Astrocyte (in vitro differentiated cells and primary cell): ENCODE results near the gene CTDP1. TPM values are rescaled to one million over a fixed set of nuclear protein-coding genes. Genes with fewer than 3 reads are reported as not detected.
"Not testable (repeated sequence)": the region's sequence is repeated elsewhere in the genome, so short reads cannot be mapped to it uniquely, and the experiment has no call there.

ENCODE experiments used
- DNase-seq: peaks from one replicate; pipeline ENCODE4 v3.0.0-alpha.2; 2010; ENCODE audit warnings: low read depth
- FAIRE-seq: peaks from 2 replicates; lab custom pipeline; 2011; peaks lifted over from hg19 to GRCh38; lab: Jason Lieb, UNC
- H2AFZ ChIP-seq: 2 replicates; pipeline ENCODE4 v1.6.0; 2012; ENCODE audit warnings: low read depth, low read length, inconsistent platforms
- H3K27ac ChIP-seq: 2 replicates; pipeline ENCODE4 v1.5.1; 2011; ENCODE audit warnings: low read depth, low read length, inconsistent platforms
- H3K27me3 ChIP-seq: 2 replicates; pipeline ENCODE4 v1.6.0; 2011; ENCODE audit warnings: low read length, inconsistent platforms; ENCODE audit not compliant: insufficient read depth
- H3K36me3 ChIP-seq: 2 replicates; pipeline ENCODE4 v1.5.1; 2011; ENCODE audit warnings: low read length, inconsistent platforms; ENCODE audit not compliant: insufficient read depth
- H3K4me1 ChIP-seq: 2 replicates; pipeline ENCODE4 v1.5.1; 2011; ENCODE audit warnings: low read length, inconsistent platforms; ENCODE audit not compliant: insufficient read depth
- H3K4me2 ChIP-seq: 2 replicates; pipeline ENCODE4 v1.6.0; 2012; ENCODE audit warnings: low read length, inconsistent platforms
- H3K4me3 ChIP-seq: 2 replicates; pipeline ENCODE4 v1.5.1; 2011; ENCODE audit warnings: low read depth, mild to moderate bottlenecking, low read length, inconsistent platforms; ENCODE audit not compliant: insufficient read depth
- H3K79me2 ChIP-seq: 2 replicates; pipeline ENCODE4 v1.6.0; 2012; ENCODE audit warnings: mild to moderate bottlenecking, low read length, inconsistent platforms; ENCODE audit not compliant: insufficient read depth
- H3K9ac ChIP-seq: 2 replicates; pipeline ENCODE4 v1.6.0; 2012; ENCODE audit warnings: mild to moderate bottlenecking, low read length, inconsistent platforms
- H3K9me3 ChIP-seq: 2 replicates; pipeline ENCODE4 v1.5.1; 2012; ENCODE audit warnings: low read depth, mild to moderate bottlenecking, low read length, inconsistent platforms; ENCODE audit not compliant: insufficient read depth
- H4K20me1 ChIP-seq: 2 replicates; pipeline ENCODE4 v1.6.0; 2012; ENCODE audit warnings: low read length, inconsistent platforms; ENCODE audit not compliant: insufficient read depth
- H3K27ac Mint-ChIP-seq: one replicate; pipeline ENCODE4 v1.8.0; 2021; ENCODE audit warnings: mild to moderate bottlenecking, mixed read lengths; ENCODE audit not compliant: unreplicated experiment
- H3K27me3 Mint-ChIP-seq: one replicate; pipeline ENCODE4 v1.8.0; 2021; ENCODE audit warnings: low read depth, mixed read lengths; ENCODE audit not compliant: unreplicated experiment
- H3K36me3 Mint-ChIP-seq: one replicate; pipeline ENCODE4 v1.8.0; 2021; ENCODE audit warnings: low read depth, mixed read lengths; ENCODE audit not compliant: unreplicated experiment
- H3K4me1 Mint-ChIP-seq: one replicate; pipeline ENCODE4 v1.8.0; 2021; ENCODE audit warnings: low read depth, mixed read lengths; ENCODE audit not compliant: unreplicated experiment
- H3K4me3 Mint-ChIP-seq: one replicate; pipeline ENCODE4 v1.8.0; 2021; ENCODE audit warnings: mild to moderate bottlenecking, moderate library complexity, mixed read lengths; ENCODE audit not compliant: unreplicated experiment
- H3K9me3 Mint-ChIP-seq: one replicate; pipeline ENCODE4 v1.8.0; 2021; ENCODE audit warnings: mild to moderate bottlenecking, mixed read lengths; ENCODE audit not compliant: unreplicated experiment
- EZH2 ChIP-seq: IDR thresholded peaks from 2 replicates; pipeline ENCODE4 v1.6.1; 2012; ENCODE audit warnings: mild to moderate bottlenecking, low read length, inconsistent platforms; ENCODE audit not compliant: insufficient read depth
- total RNA-seq: library from RNA; stranded (reverse); gene quantifications from 2 replicates; pipeline ENCODE4 v1.2.1, GENCODE V29; 2021
- TF ChIP-seq, protein P1 (sequence below): IDR thresholded peaks from 2 replicates; pipeline ENCODE4 v1.5.1; 2011; ENCODE audit warnings: low read depth, mild to moderate bottlenecking, inconsistent platforms, low read length, moderate library complexity; ENCODE audit not compliant: insufficient read depth

The CTDP1 gene
- total RNA-seq, 1 donor from 2014 or later: 31.7 TPM

DNA sequence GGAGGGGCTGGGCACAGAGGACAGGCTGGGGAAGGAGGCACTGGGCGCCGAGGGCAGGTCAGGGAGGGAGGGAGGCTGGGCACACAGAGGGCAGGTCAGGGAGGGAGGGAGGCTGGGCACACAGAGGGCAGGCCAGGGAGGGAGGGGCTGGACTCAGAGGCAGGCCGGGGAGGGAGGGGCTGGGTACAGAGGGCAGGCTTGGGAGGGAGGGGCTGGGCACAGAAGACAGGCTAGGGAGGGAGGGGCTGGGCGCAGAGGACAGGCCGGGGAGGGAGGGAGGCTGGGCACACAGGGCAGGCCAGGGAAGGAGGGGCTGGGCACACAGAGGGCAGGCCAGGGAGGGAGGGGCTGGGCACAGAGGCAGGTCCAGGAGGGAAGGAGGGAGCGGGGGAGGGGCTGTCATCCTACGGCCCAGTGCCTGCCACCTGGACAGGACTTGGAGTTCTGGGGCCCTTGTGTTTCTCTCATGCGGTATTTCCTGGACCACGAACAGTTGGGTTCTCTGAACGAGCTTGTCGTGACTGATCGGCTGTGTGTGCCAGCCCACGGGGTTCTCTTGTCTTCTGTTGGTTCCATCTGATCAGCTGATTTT is 71.5 kb downstream of the CTDP1 start:
- Mint-ChIP-seq H3K36me3 (peaks cover 15% of the 10 kb centered on the region), H3K9me3 (no peaks in the 10 kb centered on the region), H3K27me3 (no peaks in the 10 kb centered on the region), H3K4me1 (no peaks in the 10 kb centered on the region), H3K27ac (no peak overlapping the region), H3K4me3 (no peak overlapping the region)
- Histone ChIP-seq H3K36me3 (no peaks in the 10 kb centered on the region), H3K9me3 (no peaks in the 10 kb centered on the region), H3K9ac (no peak overlapping the region), H3K27me3 (no peaks in the 10 kb centered on the region), H3K79me2 (no peaks in the 10 kb centered on the region), H2AFZ (no peak overlapping the region), H3K27ac (no peak overlapping the region), H3K4me2 (no peak overlapping the region), H4K20me1 (peaks cover 18% of the 10 kb centered on the region), H3K4me3 (no peak overlapping the region), H3K4me1 (no peaks in the 10 kb centered on the region)
- TF ChIP-seq, protein P1, sequence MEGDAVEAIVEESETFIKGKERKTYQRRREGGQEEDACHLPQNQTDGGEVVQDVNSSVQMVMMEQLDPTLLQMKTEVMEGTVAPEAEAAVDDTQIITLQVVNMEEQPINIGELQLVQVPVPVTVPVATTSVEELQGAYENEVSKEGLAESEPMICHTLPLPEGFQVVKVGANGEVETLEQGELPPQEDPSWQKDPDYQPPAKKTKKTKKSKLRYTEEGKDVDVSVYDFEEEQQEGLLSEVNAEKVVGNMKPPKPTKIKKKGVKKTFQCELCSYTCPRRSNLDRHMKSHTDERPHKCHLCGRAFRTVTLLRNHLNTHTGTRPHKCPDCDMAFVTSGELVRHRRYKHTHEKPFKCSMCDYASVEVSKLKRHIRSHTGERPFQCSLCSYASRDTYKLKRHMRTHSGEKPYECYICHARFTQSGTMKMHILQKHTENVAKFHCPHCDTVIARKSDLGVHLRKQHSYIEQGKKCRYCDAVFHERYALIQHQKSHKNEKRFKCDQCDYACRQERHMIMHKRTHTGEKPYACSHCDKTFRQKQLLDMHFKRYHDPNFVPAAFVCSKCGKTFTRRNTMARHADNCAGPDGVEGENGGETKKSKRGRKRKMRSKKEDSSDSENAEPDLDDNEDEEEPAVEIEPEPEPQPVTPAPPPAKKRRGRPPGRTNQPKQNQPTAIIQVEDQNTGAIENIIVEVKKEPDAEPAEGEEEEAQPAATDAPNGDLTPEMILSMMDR: no peak
- no peak for TF ChIP-seq EZH2
- no peak for FAIRE-seq
- DNase-seq: no peak

DNA sequence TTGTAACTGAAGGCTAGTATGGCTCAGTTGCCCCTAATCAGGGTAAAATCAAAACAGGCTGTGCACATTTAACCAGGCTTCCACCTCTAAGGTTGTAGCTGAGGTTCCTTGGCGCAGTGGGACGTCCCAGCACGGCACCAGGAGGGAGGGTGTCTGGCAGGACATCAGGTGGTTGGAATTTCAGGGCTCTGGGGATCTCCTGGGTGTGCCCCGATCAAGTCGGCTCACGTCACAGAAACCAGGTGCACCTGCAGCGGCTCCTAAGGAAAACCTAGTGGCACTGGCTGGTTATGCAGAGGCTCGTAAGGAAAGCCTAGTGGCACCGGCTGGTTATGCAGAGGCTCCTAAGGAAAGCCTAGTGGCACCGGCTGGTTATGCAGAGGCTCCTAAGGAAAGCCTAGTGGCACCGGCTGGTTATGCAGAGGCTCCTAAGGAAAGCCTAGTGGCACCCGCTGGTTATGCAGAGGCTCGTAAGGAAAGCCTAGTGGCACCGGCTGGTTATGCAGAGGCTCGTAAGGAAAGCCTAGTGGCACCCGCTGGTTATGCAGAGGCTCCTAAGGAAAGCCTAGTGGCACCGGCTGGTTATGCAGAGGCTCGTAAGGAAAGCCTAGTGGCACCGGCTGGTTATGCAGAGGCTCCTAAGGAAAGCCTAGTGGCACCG is 72.4 kb downstream of the CTDP1 start:
- peaks cover 18% of the 10 kb centered on the region for H4K20me1 ChIP-seq
- not testable (repeated sequence) for H3K9me3 ChIP-seq, H3K9me3 Mint-ChIP-seq, DNase-seq, H3K27me3 Mint-ChIP-seq, H3K27me3 ChIP-seq, H3K4me2 ChIP-seq, H3K4me3 ChIP-seq, H3K79me2 ChIP-seq, H3K4me1 ChIP-seq, H3K27ac Mint-ChIP-seq, H2AFZ ChIP-seq, H3K36me3 ChIP-seq, H3K4me1 Mint-ChIP-seq, H3K9ac ChIP-seq, H3K4me3 Mint-ChIP-seq, H3K27ac ChIP-seq, FAIRE-seq
- H3K36me3 Mint-ChIP-seq: peaks cover 22% of the 10 kb centered on the region

DNA sequence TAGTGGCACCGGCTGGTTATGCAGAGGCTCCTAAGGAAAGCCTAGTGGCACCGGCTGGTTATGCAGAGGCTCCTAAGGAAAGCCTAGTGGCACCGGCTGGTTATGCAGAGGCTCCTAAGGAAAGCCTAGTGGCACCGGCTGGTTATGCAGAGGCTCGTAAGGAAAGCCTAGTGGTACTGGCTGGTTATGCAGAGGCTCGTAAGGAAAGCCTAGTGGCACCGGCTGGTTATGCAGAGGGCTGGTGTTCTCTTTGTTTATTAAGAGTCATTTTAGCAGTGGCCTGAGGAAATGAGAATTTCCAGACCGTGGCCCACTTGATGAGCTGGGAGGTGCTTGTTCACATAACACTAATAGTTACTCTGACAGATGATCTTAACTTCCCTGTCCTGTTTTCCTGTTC is 73.3 kb downstream of the CTDP1 start:
- not testable (repeated sequence) for H3K4me1 ChIP-seq, H3K4me2 ChIP-seq, H3K27ac Mint-ChIP-seq, H3K4me3 Mint-ChIP-seq, H3K79me2 ChIP-seq, DNase-seq, H3K4me1 Mint-ChIP-seq, H3K27ac ChIP-seq, H3K9me3 Mint-ChIP-seq, H3K27me3 ChIP-seq, FAIRE-seq, H3K4me3 ChIP-seq, H3K27me3 Mint-ChIP-seq, H3K36me3 ChIP-seq, H3K9ac ChIP-seq, H2AFZ ChIP-seq, H3K9me3 ChIP-seq
- H3K36me3 Mint-ChIP-seq: peaks cover 27% of the 10 kb centered on the region
- peaks cover 18% of the 10 kb centered on the region for H4K20me1 ChIP-seq
